Heart right ventricle (tissue), 16 donors: ENCODE measurements around the gene NRXN3. TPM values are rescaled to one million over a fixed set of nuclear protein-coding genes. Genes with fewer than 3 reads are reported as not detected.

ENCODE experiments used
- ATAC-seq, 8 donors: fragments of 200-7000 bp; cut with Tn5 transposase; one replicate each; pipeline ENCODE4 v1.9.1; 2020; ENCODE audit warnings: mild to moderate bottlenecking in 8 of 8, moderate library complexity in 8 of 8, moderate number of reproducible peaks in 1 of 8
- DNase-seq, 2 donors: peaks; one replicate each; pipeline ENCODE4 v3.0.0-alpha.2; 2020
- H3K27ac ChIP-seq, 10 donors: fragments of 200-600 bp; sonication (generic) in 2 of 10; one replicate each; pipeline versions ENCODE4 v1.5.0 to v1.8.0; 2020 to 2022; ENCODE audit warnings: mild to moderate bottlenecking in 3 of 10
- H3K27me3 ChIP-seq, 7 donors: fragments of 200-600 bp; one replicate each; pipeline ENCODE4 v1.8.0; 2021 to 2022; ENCODE audit warnings: mild to moderate bottlenecking in 2 of 7
- H3K36me3 ChIP-seq, 9 donors: fragments of 200-600 bp; sonication (generic) in 1 of 9; one replicate each; pipeline versions ENCODE4 v1.5.0 to v1.8.0; 2020 to 2022; ENCODE audit warnings: mild to moderate bottlenecking in 2 of 9
- H3K4me1 ChIP-seq, 9 donors: fragments of 200-600 bp; sonication (generic) in 1 of 9; one replicate each; pipeline versions ENCODE4 v1.5.0 to v1.8.0; 2020 to 2022; ENCODE audit warnings: mild to moderate bottlenecking in 4 of 9
- H3K4me3 ChIP-seq, 10 donors: fragments of 200-600 bp; sonication (generic) in 2 of 10; one replicate each; pipeline versions ENCODE4 v1.5.0 to v1.8.0; 2020 to 2022; ENCODE audit warnings: mild to moderate bottlenecking in 7 of 10, moderate library complexity in 2 of 10
- H3K9me3 ChIP-seq, 11 donors: fragments of 200-600 bp in 10 of 11; sonication (generic) in 2 of 11; one replicate each; pipeline versions ENCODE4 v1.5.0 to v1.8.0; 2013 to 2022; ENCODE audit warnings: mild to moderate bottlenecking in 2 of 11, control low read depth in 1 of 11, moderate library complexity in 1 of 11
- CTCF ChIP-seq, 9 donors: fragments of 200-600 bp; sonication (generic) in 2 of 9; IDR thresholded peaks; one replicate each; pipeline versions ENCODE4 v1.5.0 to v1.8.0; 2021 to 2022; ENCODE audit warnings: antibody characterized with exemption in 9 of 9, mild to moderate bottlenecking in 5 of 9, moderate library complexity in 1 of 9
- WGBS, 2 donors: extraction: QIAGEN DNeasy Blood & Tissue Kit; methylation state at CpG; one replicate each; pipeline ENCODE4 v1.1.7; 2013; ENCODE audit warnings: inconsistent platforms in 1 of 2; 5-methylcytosine and 5-hydroxymethylcytosine counted together
- intact Hi-C, 10 donors: fragments of 100-400 bp; cut with DNase I; formaldehyde crosslinking; loops; one replicate each; pipeline versions ENCODE4 v1.11.1 to v1.14.2; 2022
- polyA plus RNA-seq, 2 donors: library from polyadenylated mRNA; stranded (reverse); fragments of 200-250 nt; gene quantifications; one replicate each; pipeline ENCODE4 v1.2.3, GENCODE V29; 2013
- total RNA-seq, 10 donors: library from RNA; stranded (reverse); fragmentation: NEBNext Ultra II Directional in 3 of 10; extraction: Animal tissue kit (Norgen Biotek cat#: 25700) in 3 of 10; gene quantifications; one replicate each; pipeline versions ENCODE4 v1.2.1 to v1.2.4, GENCODE V29; 2021 to 2023
- donor health status: Arrhythmogenic right ventricular cardiomyopathy.
- donor health status: ischemic (EF 13 %, LVEDD 7.1; RV severe dilation, severe dysfunction).
- donor health status: healthy with polysubstance abuse.
- donor health status: DM: no; HTN: yes; CAD: no.
- donor health status: DM: no; HTN: no; CAD: no.
- donor health status: ischemic (EF 25% LVEDD 6.9; RV normal size, moderate dysfunction).
- donor health status: ischemic (EF 25% LVEDD 5.7; RV mildly dilated, moderate dysfunction).
- donor health status: healthy.
- donor health status: DM: yes; HTN: yes; CAD: no.
- donor health status: Ischemic cardiomyopathy.
- donor health status: ischemic (EF 35%, LVEDD 5.7; RV mildly dilated, moderate dysfunction).
- donor health status: nonischemic (EF 11% LVEDD 7.7; RV severe dilation, severe dysfunction).
- donor health status: DM: yes; HTN: yes; CAD: no.
- donor health status: PGD.
- donor health status: ischemic (EF 29% LVEDD 5.4; RV normal size, mild dysfunction).
- donor health status: nonischemic (EF 23%, LVEDD 6.1; RV moderate dilation, normal function).

The NRXN3 gene
- total and polyA plus RNA-seq, 12 donors = 0.23 to 1.8 (median 0.87) TPM

DNA sequence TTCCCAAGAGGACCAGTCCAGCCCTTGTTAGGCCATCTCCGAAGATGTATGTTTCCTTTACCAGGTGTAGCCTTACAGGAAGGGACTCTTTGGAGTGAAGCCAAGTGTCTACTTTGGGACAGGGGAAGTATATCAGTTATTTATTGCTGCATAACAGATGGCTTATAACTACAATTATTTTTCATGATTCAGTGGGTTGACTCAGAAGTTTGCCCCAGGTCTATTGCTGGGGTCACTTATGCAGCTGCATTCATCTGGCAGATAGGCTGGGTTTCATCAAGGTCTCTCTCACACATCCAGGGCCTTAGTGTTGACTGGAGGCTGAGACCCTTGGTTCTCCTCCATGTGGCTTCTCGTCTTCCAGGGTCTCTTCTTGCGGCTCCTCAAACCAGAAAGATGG lies 170.1 kb downstream of the NRXN3 start:
- TF ChIP-seq CTCF (IDR thresholded peaks at IDR 0.05) = no peak

GRCh38 chr14:78341827-78342389 lies 171.7 kb downstream of the NRXN3 start:
- intact Hi-C loops = no loop called here
- no peak for ATAC-seq
- H3K9me3 ChIP-seq = no peaks in the 10 kb centered on the region
- WGBS, 2 donors = 65 to 66% methylated on average over 3 of the region's 3 CpGs
- H3K36me3 ChIP-seq = no peaks in the 10 kb centered on the region
- peaks cover 0 to 5% (median 0%) of the 10 kb centered on the region in 7 donors for H3K27me3 ChIP-seq
- no peaks in the 10 kb centered on the region for H3K4me1 ChIP-seq
- H3K27ac ChIP-seq = no peak overlapping the region
- DNase-seq = no peak
- TF ChIP-seq CTCF (IDR thresholded peaks at IDR 0.05) = no peak
- no peak overlapping the region for H3K4me3 ChIP-seq

More for the DNA sequence above, 170.1 kb downstream of the NRXN3 start:
- Histone ChIP-seq H3K9me3 (no peaks in the 10 kb centered on the region), H3K27ac (no peak overlapping the region), H3K4me1 (no peaks in the 10 kb centered on the region), H3K4me3 (no peak overlapping the region), H3K36me3 (no peaks in the 10 kb centered on the region), H3K27me3 (peaks cover 0 to 5% (median 0%) of the 10 kb centered on the region in 7 donors)
- intact Hi-C loops = no loop called here
- no peak for DNase-seq
- WGBS, 2 donors = 65% methylated on average over 3 of the region's 3 CpGs
- no peak for ATAC-seq

DNA sequence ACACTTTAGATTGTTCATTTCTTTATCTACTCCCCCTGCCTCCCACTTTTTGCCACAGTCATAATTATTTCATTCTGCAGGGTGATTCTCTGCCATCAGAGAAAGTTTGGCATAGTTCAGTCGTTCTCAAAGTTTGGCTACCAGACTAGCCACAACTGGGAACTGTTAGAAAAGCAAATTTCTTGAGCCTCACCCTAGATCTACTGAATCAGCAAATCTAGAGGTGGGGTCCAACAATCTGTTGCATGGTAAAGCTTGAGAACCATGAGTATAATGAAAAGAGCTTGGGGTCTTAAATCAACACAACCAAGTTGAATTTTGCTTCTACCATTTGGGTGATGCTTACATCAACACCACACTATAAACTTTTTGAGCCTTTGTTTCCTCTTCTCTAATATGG lies 172.7 kb downstream of the NRXN3 start:
- Histone ChIP-seq H3K9me3 (no peaks in the 10 kb centered on the region), H3K36me3 (no peaks in the 10 kb centered on the region), H3K27ac (no peak overlapping the region), H3K27me3 (peaks cover 0 to 5% (median 0%) of the 10 kb centered on the region in 7 donors), H3K4me1 (no peaks in the 10 kb centered on the region), H3K4me3 (no peak overlapping the region)
- intact Hi-C loops = no loop called here
- no peak for TF ChIP-seq CTCF (IDR thresholded peaks at IDR 0.05)
- 61 to 62% methylated on average over 1 of the region's 1 CpG for WGBS, 2 donors
- DNase-seq (no peak), ATAC-seq (no peak)

DNA sequence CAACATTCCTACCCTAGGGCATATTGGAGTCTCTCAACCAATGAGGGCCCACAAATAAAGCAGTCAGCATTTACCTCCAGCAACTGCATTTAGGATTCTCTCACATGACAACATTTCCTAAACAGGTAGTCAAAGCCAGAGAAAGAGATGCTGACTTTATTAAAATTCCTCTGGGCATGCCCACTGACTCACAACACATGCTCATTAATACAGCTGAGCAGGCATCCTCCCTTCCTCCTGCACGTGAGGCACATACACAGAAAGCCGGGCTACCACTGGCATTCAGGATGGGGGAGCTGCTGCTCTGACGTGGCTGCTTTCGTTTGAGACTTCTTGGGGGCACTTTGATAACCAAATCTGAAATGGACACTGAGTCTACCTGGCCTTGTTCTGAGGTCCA lies 174.1 kb downstream of the NRXN3 start:
- DNase-seq (no peak), ATAC-seq (no peak)
- H3K4me3 ChIP-seq = no peak overlapping the region
- H3K27ac ChIP-seq = no peak overlapping the region
- H3K36me3 ChIP-seq = no peaks in the 10 kb centered on the region
- peaks cover 0 to 5% (median 0%) of the 10 kb centered on the region in 7 donors for H3K27me3 ChIP-seq
- no peaks in the 10 kb centered on the region for H3K4me1 ChIP-seq
- WGBS, 2 donors = 50 to 64% methylated on average over 4 of the region's 4 CpGs
- H3K9me3 ChIP-seq = no peaks in the 10 kb centered on the region
- no peak for TF ChIP-seq CTCF (IDR thresholded peaks at IDR 0.05)
- intact Hi-C loops = no loop called here
